Cardiac fibroblast (primary cell): Measurements from ENCODE around the gene TMPRSS11D.

Experiments
- DNase-seq, 2 donors: peaks; one replicate each; pipeline versions ENCODE4 v3.0.0 to v3.0.0-alpha.2; 2010; ENCODE audit warnings: low read depth in 2 of 2
- H3K4me3 ChIP-seq, 2 donors: replicated peaks in 1 of 2; 1 replicate in 1 of 2; 2 replicates in 1 of 2; pipeline ENCODE4 v1.5.1; 2011; ENCODE audit warnings: low read depth in 2 of 2, low read length in 2 of 2, mild to moderate bottlenecking in 2 of 2, moderate library complexity in 1 of 2
- TF ChIP-seq, protein P1 (sequence below): IDR thresholded peaks from one replicate; pipeline ENCODE4 v1.5.1; 2011; ENCODE audit warnings: low read depth, mild to moderate bottlenecking, low read length, inconsistent platforms

TMPRSS11D gene

DNA sequence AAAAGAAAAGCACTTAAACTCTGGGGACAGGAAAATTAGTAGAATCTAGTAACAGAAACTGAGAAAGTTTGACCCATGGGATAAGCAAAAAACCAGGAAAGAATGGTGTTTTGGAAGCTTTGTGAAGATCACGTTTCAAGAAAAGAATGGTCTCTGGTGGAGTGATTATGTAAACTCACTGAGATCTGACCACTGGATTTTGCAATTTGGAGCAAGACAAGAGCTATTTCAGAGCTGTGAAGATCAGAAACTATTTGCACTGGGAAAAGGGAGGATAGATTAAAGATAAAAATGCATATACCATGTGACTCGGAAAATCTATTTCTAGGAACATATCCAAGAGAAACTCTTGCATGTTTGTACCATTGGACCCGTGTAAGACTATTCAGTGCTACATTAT is 4.3 kb downstream of the TMPRSS11D start:
- DNase-seq = peak in 1 of 2 donors; percentile 26
- TF ChIP-seq, protein P1, sequence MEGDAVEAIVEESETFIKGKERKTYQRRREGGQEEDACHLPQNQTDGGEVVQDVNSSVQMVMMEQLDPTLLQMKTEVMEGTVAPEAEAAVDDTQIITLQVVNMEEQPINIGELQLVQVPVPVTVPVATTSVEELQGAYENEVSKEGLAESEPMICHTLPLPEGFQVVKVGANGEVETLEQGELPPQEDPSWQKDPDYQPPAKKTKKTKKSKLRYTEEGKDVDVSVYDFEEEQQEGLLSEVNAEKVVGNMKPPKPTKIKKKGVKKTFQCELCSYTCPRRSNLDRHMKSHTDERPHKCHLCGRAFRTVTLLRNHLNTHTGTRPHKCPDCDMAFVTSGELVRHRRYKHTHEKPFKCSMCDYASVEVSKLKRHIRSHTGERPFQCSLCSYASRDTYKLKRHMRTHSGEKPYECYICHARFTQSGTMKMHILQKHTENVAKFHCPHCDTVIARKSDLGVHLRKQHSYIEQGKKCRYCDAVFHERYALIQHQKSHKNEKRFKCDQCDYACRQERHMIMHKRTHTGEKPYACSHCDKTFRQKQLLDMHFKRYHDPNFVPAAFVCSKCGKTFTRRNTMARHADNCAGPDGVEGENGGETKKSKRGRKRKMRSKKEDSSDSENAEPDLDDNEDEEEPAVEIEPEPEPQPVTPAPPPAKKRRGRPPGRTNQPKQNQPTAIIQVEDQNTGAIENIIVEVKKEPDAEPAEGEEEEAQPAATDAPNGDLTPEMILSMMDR = no peak
- no peak overlapping the region for H3K4me3 ChIP-seq

- no peak for DNase-seq
Measured at GRCh38 chr4:67877086-67877485, 6.7 kb downstream of the TMPRSS11D start.

DNA sequence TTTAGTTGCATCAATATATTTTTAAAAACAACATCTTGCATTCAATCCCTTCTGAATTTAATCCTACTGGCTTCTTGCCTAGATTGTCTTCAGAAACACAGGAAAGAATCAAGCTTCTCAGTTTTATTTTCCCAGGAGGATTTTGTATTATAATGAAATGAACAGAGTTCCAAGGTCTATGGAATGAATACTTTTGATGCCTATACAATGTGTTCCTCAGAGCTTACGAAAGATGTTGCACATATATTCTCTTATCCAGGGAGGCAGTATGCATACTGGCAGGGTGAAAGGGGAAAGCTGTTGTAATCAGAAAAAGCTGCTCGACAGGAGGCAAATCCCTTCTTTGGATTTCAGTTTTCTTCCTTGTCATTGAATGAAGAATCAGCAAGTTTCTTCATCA is 8.8 kb downstream of the TMPRSS11D start:
- no peak overlapping the region for H3K4me3 ChIP-seq
- peak; percentile 21 to 42 for DNase-seq
- TF ChIP-seq, protein P1 = no peak

More at GRCh38 chr4:67877086-67877485, 6.7 kb downstream of the TMPRSS11D start:
- TF ChIP-seq, protein P1 = no peak
- H3K4me3 ChIP-seq = no peak overlapping the region

GRCh38 chr4:67873116-67873515 is 10.7 kb downstream of the TMPRSS11D start:
- no peak for DNase-seq
- TF ChIP-seq, protein P1 = no peak
- H3K4me3 ChIP-seq = no peak overlapping the region

GRCh38 chr4:67871867-67872266 is 11.9 kb downstream of the TMPRSS11D start:
- peak; percentile 69 to 76 for DNase-seq

GRCh38 chr4:67869580-67870190 is 14.1 kb downstream of the TMPRSS11D start:
- no peak for DNase-seq
- TF ChIP-seq, protein P1 = no peak
- no peak overlapping the region for H3K4me3 ChIP-seq

More at GRCh38 chr4:67871867-67872266, 11.9 kb downstream of the TMPRSS11D start:
- H3K4me3 ChIP-seq = no peak overlapping the region
- TF ChIP-seq, protein P1 = peak; percentile 61

DNA sequence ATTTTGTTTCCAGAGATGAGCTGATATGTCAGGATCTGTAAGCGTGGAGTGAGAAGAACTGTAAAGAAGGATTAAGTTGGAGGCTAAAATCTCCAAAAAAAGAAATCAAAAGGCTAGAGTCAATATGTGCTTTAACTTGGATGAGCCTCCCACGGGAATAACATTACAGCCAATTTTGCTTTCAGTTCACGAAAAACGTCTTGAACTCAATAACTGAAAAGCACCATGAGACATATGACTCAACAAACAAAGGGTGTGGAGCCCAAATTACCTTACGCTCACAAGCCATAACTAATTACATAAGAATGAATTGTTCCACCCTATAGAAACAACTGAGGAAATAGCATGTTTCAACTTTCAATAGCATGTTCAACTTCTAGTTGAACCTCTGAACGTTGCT is 22.3 kb downstream of the TMPRSS11D start:
- H3K4me3 ChIP-seq = no peak overlapping the region
- TF ChIP-seq, protein P1 = no peak
- DNase-seq = peak; percentile 3 to 34
